ENCODE data around the gene ZFYVE16.
"Not testable (repeated sequence)": the region's sequence is repeated elsewhere in the genome, so short reads cannot be mapped to it uniquely, and the experiment has no call there.

- TF ChIP-seq POLR2AphosphoS5, POLR2A, EP300 (IDR thresholded peaks at IDR 0.05): not testable (repeated sequence)
- TF ChIP-seq, protein P1, sequence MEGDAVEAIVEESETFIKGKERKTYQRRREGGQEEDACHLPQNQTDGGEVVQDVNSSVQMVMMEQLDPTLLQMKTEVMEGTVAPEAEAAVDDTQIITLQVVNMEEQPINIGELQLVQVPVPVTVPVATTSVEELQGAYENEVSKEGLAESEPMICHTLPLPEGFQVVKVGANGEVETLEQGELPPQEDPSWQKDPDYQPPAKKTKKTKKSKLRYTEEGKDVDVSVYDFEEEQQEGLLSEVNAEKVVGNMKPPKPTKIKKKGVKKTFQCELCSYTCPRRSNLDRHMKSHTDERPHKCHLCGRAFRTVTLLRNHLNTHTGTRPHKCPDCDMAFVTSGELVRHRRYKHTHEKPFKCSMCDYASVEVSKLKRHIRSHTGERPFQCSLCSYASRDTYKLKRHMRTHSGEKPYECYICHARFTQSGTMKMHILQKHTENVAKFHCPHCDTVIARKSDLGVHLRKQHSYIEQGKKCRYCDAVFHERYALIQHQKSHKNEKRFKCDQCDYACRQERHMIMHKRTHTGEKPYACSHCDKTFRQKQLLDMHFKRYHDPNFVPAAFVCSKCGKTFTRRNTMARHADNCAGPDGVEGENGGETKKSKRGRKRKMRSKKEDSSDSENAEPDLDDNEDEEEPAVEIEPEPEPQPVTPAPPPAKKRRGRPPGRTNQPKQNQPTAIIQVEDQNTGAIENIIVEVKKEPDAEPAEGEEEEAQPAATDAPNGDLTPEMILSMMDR (IDR thresholded peaks at IDR 0.05) = not testable (repeated sequence)
Observed at GRCh38 chr5:80391267-80391666, 16.6 kb upstream of the ZFYVE16 start.

Measured in sigmoid colon (tissue), 4 donors.